ENCODE data around the gene NXPE4. TPM values are rescaled to one million over a fixed set of nuclear protein-coding genes. Genes with fewer than 3 reads are reported as not detected.

NXPE4 gene
- total and polyA plus RNA-seq, 2 of the 8 experiments (the other 6 are each of a cell fraction or from before 2014, with no cell fraction given): not detected

GRCh38 chr11:114566276-114566675 lies 29.3 kb downstream of the NXPE4 start (continued):
- TF ChIP-seq, protein P1, sequence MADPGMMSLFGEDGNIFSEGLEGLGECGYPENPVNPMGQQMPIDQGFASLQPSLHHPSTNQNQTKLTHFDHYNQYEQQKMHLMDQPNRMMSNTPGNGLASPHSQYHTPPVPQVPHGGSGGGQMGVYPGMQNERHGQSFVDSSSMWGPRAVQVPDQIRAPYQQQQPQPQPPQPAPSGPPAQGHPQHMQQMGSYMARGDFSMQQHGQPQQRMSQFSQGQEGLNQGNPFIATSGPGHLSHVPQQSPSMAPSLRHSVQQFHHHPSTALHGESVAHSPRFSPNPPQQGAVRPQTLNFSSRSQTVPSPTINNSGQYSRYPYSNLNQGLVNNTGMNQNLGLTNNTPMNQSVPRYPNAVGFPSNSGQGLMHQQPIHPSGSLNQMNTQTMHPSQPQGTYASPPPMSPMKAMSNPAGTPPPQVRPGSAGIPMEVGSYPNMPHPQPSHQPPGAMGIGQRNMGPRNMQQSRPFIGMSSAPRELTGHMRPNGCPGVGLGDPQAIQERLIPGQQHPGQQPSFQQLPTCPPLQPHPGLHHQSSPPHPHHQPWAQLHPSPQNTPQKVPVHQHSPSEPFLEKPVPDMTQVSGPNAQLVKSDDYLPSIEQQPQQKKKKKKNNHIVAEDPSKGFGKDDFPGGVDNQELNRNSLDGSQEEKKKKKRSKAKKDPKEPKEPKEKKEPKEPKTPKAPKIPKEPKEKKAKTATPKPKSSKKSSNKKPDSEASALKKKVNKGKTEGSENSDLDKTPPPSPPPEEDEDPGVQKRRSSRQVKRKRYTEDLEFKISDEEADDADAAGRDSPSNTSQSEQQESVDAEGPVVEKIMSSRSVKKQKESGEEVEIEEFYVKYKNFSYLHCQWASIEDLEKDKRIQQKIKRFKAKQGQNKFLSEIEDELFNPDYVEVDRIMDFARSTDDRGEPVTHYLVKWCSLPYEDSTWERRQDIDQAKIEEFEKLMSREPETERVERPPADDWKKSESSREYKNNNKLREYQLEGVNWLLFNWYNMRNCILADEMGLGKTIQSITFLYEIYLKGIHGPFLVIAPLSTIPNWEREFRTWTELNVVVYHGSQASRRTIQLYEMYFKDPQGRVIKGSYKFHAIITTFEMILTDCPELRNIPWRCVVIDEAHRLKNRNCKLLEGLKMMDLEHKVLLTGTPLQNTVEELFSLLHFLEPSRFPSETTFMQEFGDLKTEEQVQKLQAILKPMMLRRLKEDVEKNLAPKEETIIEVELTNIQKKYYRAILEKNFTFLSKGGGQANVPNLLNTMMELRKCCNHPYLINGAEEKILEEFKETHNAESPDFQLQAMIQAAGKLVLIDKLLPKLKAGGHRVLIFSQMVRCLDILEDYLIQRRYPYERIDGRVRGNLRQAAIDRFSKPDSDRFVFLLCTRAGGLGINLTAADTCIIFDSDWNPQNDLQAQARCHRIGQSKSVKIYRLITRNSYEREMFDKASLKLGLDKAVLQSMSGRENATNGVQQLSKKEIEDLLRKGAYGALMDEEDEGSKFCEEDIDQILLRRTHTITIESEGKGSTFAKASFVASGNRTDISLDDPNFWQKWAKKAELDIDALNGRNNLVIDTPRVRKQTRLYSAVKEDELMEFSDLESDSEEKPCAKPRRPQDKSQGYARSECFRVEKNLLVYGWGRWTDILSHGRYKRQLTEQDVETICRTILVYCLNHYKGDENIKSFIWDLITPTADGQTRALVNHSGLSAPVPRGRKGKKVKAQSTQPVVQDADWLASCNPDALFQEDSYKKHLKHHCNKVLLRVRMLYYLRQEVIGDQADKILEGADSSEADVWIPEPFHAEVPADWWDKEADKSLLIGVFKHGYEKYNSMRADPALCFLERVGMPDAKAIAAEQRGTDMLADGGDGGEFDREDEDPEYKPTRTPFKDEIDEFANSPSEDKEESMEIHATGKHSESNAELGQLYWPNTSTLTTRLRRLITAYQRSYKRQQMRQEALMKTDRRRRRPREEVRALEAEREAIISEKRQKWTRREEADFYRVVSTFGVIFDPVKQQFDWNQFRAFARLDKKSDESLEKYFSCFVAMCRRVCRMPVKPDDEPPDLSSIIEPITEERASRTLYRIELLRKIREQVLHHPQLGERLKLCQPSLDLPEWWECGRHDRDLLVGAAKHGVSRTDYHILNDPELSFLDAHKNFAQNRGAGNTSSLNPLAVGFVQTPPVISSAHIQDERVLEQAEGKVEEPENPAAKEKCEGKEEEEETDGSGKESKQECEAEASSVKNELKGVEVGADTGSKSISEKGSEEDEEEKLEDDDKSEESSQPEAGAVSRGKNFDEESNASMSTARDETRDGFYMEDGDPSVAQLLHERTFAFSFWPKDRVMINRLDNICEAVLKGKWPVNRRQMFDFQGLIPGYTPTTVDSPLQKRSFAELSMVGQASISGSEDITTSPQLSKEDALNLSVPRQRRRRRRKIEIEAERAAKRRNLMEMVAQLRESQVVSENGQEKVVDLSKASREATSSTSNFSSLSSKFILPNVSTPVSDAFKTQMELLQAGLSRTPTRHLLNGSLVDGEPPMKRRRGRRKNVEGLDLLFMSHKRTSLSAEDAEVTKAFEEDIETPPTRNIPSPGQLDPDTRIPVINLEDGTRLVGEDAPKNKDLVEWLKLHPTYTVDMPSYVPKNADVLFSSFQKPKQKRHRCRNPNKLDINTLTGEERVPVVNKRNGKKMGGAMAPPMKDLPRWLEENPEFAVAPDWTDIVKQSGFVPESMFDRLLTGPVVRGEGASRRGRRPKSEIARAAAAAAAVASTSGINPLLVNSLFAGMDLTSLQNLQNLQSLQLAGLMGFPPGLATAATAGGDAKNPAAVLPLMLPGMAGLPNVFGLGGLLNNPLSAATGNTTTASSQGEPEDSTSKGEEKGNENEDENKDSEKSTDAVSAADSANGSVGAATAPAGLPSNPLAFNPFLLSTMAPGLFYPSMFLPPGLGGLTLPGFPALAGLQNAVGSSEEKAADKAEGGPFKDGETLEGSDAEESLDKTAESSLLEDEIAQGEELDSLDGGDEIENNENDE (IDR thresholded peaks at IDR 0.05; ENCODE audit: insufficient replicate concordance, low read length): no peak
- TF ChIP-seq BRCA1 (IDR thresholded peaks at IDR 0.05; ENCODE audit: low read depth, low read length) (no peak), SIN3A (conservative IDR thresholded peaks at IDR 0.05 in 1 of 2, IDR thresholded peaks at IDR 0.05 in 1 of 2; ENCODE audit: low read depth in 1 of 2, low read length in 2 of 2) (no peak), SUZ12 (IDR thresholded peaks at IDR 0.05; ENCODE audit: low read length) (no peak), HDAC2 (IDR thresholded peaks at IDR 0.05; ENCODE audit: borderline replicate concordance in 1 of 2, low read depth in 2 of 2, low read length in 2 of 2) (no peak)

Measured in H1 (cell line).